ENCODE data around the gene RTP2.

The RTP2 gene

GRCh38 chr3:187693431-187693830, 8.9 kb downstream of the RTP2 start:
- Histone ChIP-seq H3K4me2 (no peak overlapping the region), H3K4me1 (ENCODE audit: low read depth, poor library complexity, severe bottlenecking) (no peaks in the 10 kb centered on the region), H3K27me3 (ENCODE audit: insufficient read depth, low read depth) (no peaks in the 10 kb centered on the region), H3K4me3 (IDR thresholded peaks at IDR 0.05; ENCODE audit: insufficient read depth, low read depth, low read length) (no peak overlapping the region), H4K20me1 (ENCODE audit: insufficient read depth) (no peaks in the 10 kb centered on the region), H2AFZ (ENCODE audit: low read depth) (no peak overlapping the region), H3K9ac (no peak overlapping the region), H3K79me2 (ENCODE audit: insufficient read depth, low read depth) (no peaks in the 10 kb centered on the region), H3K27ac (no peak overlapping the region), H3K36me3 (ENCODE audit: insufficient read depth) (no peaks in the 10 kb centered on the region)
- TF ChIP-seq CTCF (conservative IDR thresholded peaks at IDR 0.05; ENCODE audit: low read depth, low read length), result no peak

GRCh38 chr3:187689984-187690383, 12.4 kb downstream of the RTP2 start:
- H3K9ac ChIP-seq, result no peak overlapping the region
- no peak for TF ChIP-seq CTCF (conservative IDR thresholded peaks at IDR 0.05; ENCODE audit: low read depth, low read length)

GRCh38 chr3:187686621-187687273, 15.6 kb downstream of the RTP2 start:
- Histone ChIP-seq H3K4me2 (no peak overlapping the region), H3K27me3 (ENCODE audit: insufficient read depth, low read depth) (no peaks in the 10 kb centered on the region), H2AFZ (ENCODE audit: low read depth) (no peak overlapping the region), H4K20me1 (ENCODE audit: insufficient read depth) (no peaks in the 10 kb centered on the region), H3K4me1 (ENCODE audit: low read depth, poor library complexity, severe bottlenecking) (peaks cover 6% of the 10 kb centered on the region), H3K36me3 (ENCODE audit: insufficient read depth) (no peaks in the 10 kb centered on the region), H3K9ac (no peak overlapping the region), H3K79me2 (ENCODE audit: insufficient read depth, low read depth) (no peaks in the 10 kb centered on the region), H3K4me3 (IDR thresholded peaks at IDR 0.05; ENCODE audit: insufficient read depth, low read depth, low read length) (no peak overlapping the region), H3K27ac (no peak overlapping the region)
- TF ChIP-seq CTCF (conservative IDR thresholded peaks at IDR 0.05; ENCODE audit: low read depth, low read length), result no peak

More at GRCh38 chr3:187689984-187690383, 12.4 kb downstream of the RTP2 start:
- no peaks in the 10 kb centered on the region for H4K20me1 ChIP-seq (ENCODE audit: insufficient read depth)
- no peaks in the 10 kb centered on the region for H3K27me3 ChIP-seq (ENCODE audit: insufficient read depth, low read depth)
- H2AFZ ChIP-seq (ENCODE audit: low read depth), result no peak overlapping the region
- H3K4me2 ChIP-seq, result no peak overlapping the region
- H3K36me3 ChIP-seq (ENCODE audit: insufficient read depth), result no peaks in the 10 kb centered on the region
- H3K4me3 ChIP-seq (IDR thresholded peaks at IDR 0.05; ENCODE audit: insufficient read depth, low read depth, low read length), result no peak overlapping the region
- peaks cover 2% of the 10 kb centered on the region for H3K4me1 ChIP-seq (ENCODE audit: low read depth, poor library complexity, severe bottlenecking)
- H3K27ac ChIP-seq, result no peak overlapping the region
- no peaks in the 10 kb centered on the region for H3K79me2 ChIP-seq (ENCODE audit: insufficient read depth, low read depth)

GRCh38 chr3:187685948-187686347, 16.4 kb downstream of the RTP2 start:
- Histone ChIP-seq H2AFZ (ENCODE audit: low read depth) (no peak overlapping the region), H3K27me3 (ENCODE audit: insufficient read depth, low read depth) (no peaks in the 10 kb centered on the region), H3K79me2 (ENCODE audit: insufficient read depth, low read depth) (no peaks in the 10 kb centered on the region), H3K4me1 (ENCODE audit: low read depth, poor library complexity, severe bottlenecking) (peaks cover 6% of the 10 kb centered on the region), H3K9ac (no peak overlapping the region), H3K27ac (no peak overlapping the region), H4K20me1 (ENCODE audit: insufficient read depth) (no peaks in the 10 kb centered on the region), H3K36me3 (ENCODE audit: insufficient read depth) (no peaks in the 10 kb centered on the region), H3K4me3 (IDR thresholded peaks at IDR 0.05; ENCODE audit: insufficient read depth, low read depth, low read length) (no peak overlapping the region), H3K4me2 (no peak overlapping the region)
- no peak for TF ChIP-seq CTCF (conservative IDR thresholded peaks at IDR 0.05; ENCODE audit: low read depth, low read length)
